GM23338 (cell line): ENCODE measurements around the gene ZNF664. TPM values are rescaled to one million over a fixed set of nuclear protein-coding genes. Genes with fewer than 3 reads are reported as not detected.

Source experiments
- ATAC-seq: fragments of 200-7000 bp; cut with Tn5 transposase; 3 replicates; pipeline ENCODE4 v1.9.1; 2020
- DNase-seq: peaks from one replicate; pipeline ENCODE4 v3.0.0-alpha.2; 2015; ENCODE audit warnings: low spot score
- H2AFZ ChIP-seq: fragments of 200-600 bp; sonication (generic); 2 replicates; pipeline ENCODE4 v1.8.0; 2016; ENCODE audit warnings: antibody characterized with exemption, mild to moderate bottlenecking, moderate library complexity
- H3F3A ChIP-seq: fragments of 200-600 bp; sonication (generic); replicated peaks from 2 replicates; pipeline ENCODE4 v1.8.0; 2017; ENCODE audit warnings: antibody characterized with exemption, mixed run types, low read depth
- H3K27ac ChIP-seq: fragments of 200-600 bp; sonication (generic); 2 replicates; pipeline ENCODE4 v1.6.1; 2016; ENCODE audit warnings: low read depth
- H3K27me3 ChIP-seq: fragments of 200-600 bp; sonication (generic); 2 replicates; pipeline ENCODE4 v1.8.0; 2016; ENCODE audit warnings: mild to moderate bottlenecking, mixed run types, moderate library complexity; ENCODE audit not compliant: insufficient read depth
- H3K36me3 ChIP-seq: fragments of 200-600 bp; sonication (generic); 2 replicates; pipeline ENCODE4 v1.8.0; 2016; ENCODE audit warnings: mild to moderate bottlenecking; ENCODE audit not compliant: insufficient read depth
- H3K4me1 ChIP-seq: fragments of 200-600 bp; sonication (generic); 2 replicates; pipeline ENCODE4 v1.8.0; 2016; ENCODE audit warnings: mild to moderate bottlenecking, moderate library complexity; ENCODE audit not compliant: insufficient read depth
- H3K4me2 ChIP-seq: fragments of 200-600 bp; sonication (generic); 2 replicates; pipeline ENCODE4 v1.7.1; 2017; ENCODE audit warnings: mixed run types
- H3K4me3 ChIP-seq: fragments of 200-600 bp; sonication (generic); 2 replicates; pipeline ENCODE4 v1.6.1; 2016; ENCODE audit warnings: mixed run types
- H3K79me2 ChIP-seq: fragments of 200-600 bp; sonication (generic); replicated peaks from 2 replicates; pipeline ENCODE4 v1.8.0; 2017; ENCODE audit warnings: mild to moderate bottlenecking; ENCODE audit not compliant: insufficient read depth
- H3K9me2 ChIP-seq: fragments of 200-600 bp; sonication (generic); 2 replicates; pipeline ENCODE4 v1.8.0; 2017; ENCODE audit not compliant: insufficient read depth
- H4K20me1 ChIP-seq: fragments of 200-600 bp; sonication (generic); replicated peaks from 2 replicates; pipeline ENCODE4 v1.8.0; 2017; ENCODE audit warnings: mild to moderate bottlenecking; ENCODE audit not compliant: insufficient read depth
- H3K27ac Mint-ChIP-seq: 2 replicates; pipeline ENCODE4 v1.8.0; 2020; ENCODE audit warnings: inconsistent platforms, mild to moderate bottlenecking, moderate library complexity, mixed read lengths
- H3K27me3 Mint-ChIP-seq: 3 replicates; pipeline ENCODE4 v1.8.0; 2022; ENCODE audit warnings: low read depth, mild to moderate bottlenecking, moderate library complexity, mixed read lengths, inconsistent platforms; ENCODE audit not compliant: insufficient read depth, poor library complexity
- H3K36me3 Mint-ChIP-seq: 3 replicates; pipeline ENCODE4 v1.8.0; 2021; ENCODE audit warnings: low read depth, mild to moderate bottlenecking, inconsistent platforms, moderate library complexity, mixed read lengths
- H3K4me1 Mint-ChIP-seq: 3 replicates; pipeline ENCODE4 v1.8.0; 2020; ENCODE audit warnings: mild to moderate bottlenecking, inconsistent platforms, mixed read lengths
- H3K4me3 Mint-ChIP-seq: 3 replicates; pipeline ENCODE4 v1.8.0; 2021; ENCODE audit warnings: moderate library complexity, mild to moderate bottlenecking, inconsistent platforms, mixed read lengths
- H3K9me3 Mint-ChIP-seq: 3 replicates; pipeline ENCODE4 v1.8.0; 2020; ENCODE audit warnings: moderate library complexity, mild to moderate bottlenecking, inconsistent platforms, mixed read lengths
- CREB1 ChIP-seq: fragments of 250-450 bp; sonication (Bioruptor Pico); IDR thresholded peaks from 2 replicates; pipeline ENCODE4 v1.5.0; 2020; ENCODE audit warnings: low read depth, mild to moderate bottlenecking, moderate library complexity
- ETS1 ChIP-seq: IDR thresholded peaks from 2 replicates; pipeline ENCODE4 v1.6.1; 2016; ENCODE audit warnings: antibody characterized with exemption
- JUNB ChIP-seq: IDR thresholded peaks from one replicate; pipeline ENCODE4 v1.6.1; 2016; ENCODE audit warnings: antibody characterized with exemption; ENCODE audit not compliant: unreplicated experiment
- NANOG ChIP-seq: IDR thresholded peaks from 2 replicates; pipeline ENCODE4 v1.6.1; 2016; ENCODE audit warnings: antibody characterized with exemption, borderline replicate concordance
- REST ChIP-seq: IDR thresholded peaks from one replicate; pipeline ENCODE4 v1.6.1; 2018; ENCODE audit warnings: antibody characterized with exemption; ENCODE audit not compliant: unreplicated experiment
- ZNF114 ChIP-seq: fragments of 250-450 bp; sonication (Bioruptor Pico); IDR thresholded peaks from 2 replicates; pipeline ENCODE4 v1.5.0; 2020; ENCODE audit warnings: mild to moderate bottlenecking, moderate library complexity
- ZNF331 ChIP-seq: fragments of 250-450 bp; sonication (Bioruptor Pico); IDR thresholded peaks from 2 replicates; pipeline ENCODE4 v1.5.0; 2020; ENCODE audit warnings: low read depth, mild to moderate bottlenecking, moderate library complexity
- ZNF462 ChIP-seq: fragments of 250-450 bp; sonication (Bioruptor Pico); IDR thresholded peaks from 2 replicates; pipeline ENCODE4 v1.5.0; 2020; ENCODE audit warnings: mild to moderate bottlenecking, moderate library complexity
- polyA plus RNA-seq: library from polyadenylated mRNA; unstranded; fragments of >200 nt; fragmentation: Nextera tagmentation; extraction: Ambion mirVana; gene quantifications from 2 replicates; pipeline ENCODE4 v1.2.1, GENCODE V29; 2016
- total RNA-seq: library from RNA; depleted of rRNA; stranded (reverse); fragments of >200 nt; shearing (Covaris generic); gene quantifications from 2 replicates; pipeline ENCODE4 v1.2.3, GENCODE V29; 2014

Gene ZNF664
- total and polyA plus RNA-seq, 2 experiments from 2014 or later, result 8.1 to 35.2 TPM

DNA sequence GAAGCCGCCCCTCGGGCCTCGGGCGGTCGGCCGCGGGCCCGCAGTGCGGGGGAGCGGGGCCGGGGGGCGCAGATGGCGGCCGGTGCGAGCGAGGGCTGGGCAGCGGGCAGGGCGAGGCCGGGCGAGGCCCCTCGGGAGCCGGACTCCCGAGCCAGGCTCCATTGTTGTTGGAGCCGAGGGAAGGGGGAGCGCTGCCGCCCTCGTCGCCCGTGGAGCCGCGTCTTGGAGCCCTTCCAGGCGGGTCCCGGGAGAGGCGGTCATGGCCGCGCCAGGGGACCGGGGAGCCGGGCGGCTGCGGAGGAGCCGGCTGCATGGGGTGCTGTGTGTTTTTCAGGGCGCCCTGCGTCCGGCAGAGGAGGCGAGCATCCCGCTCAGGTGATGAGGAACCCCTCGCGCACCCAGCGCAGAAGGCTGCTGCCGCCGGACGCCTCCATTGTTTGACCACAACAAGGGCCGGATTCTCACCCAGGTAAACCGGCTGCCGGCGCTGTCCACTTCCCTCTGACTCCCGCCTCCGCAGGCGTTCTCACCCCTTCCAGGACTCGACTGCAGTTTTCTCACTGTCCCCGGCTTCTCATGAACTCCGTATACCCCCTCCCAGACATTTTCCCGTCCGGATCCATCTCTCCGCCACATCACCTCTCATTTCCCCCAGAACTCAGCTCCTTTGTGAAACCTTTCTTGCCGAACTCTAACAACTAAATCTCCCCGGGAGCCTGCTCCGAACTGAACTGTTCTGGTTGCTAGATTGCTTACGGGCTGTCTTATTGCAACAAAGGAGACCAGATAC is 732 bp downstream of the ZNF664 start (continued):
- peak; percentile 44 for TF ChIP-seq REST

DNA sequence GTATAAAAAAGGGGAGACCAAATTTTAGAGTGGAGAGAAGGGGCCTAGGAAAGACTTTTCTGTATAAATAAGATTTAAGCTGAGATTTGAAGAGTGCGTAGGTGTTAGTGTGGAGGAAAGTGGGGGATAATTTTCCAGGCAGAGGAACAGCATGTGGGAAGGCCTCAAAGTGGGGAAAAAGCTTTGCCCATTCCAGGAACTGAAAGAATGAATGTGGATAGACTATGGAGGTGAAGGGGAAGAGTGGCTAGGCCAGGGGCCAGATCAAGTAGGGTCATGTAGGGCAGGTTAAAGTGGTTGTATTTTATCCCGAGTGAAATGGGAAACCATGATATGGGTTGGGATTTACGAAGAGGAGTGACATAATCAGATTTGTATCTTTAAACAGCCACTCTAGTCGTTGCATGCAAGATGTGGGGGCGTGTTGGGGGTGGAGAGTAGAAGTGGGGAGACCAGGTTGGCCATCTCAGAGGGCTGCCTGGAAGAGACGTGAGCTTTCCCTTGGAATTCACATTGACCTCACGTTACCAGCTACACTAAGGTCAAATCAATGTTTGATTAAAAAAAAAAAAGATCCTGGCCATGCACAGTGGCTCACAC is 3.3 kb downstream of the ZNF664 start:
- H3K4me1 Mint-ChIP-seq, result peaks cover 14% of the 10 kb centered on the region
- H3K4me3 Mint-ChIP-seq, result no peak overlapping the region
- Histone ChIP-seq H3K4me1 (peaks cover 12% of the 10 kb centered on the region), H3K9me2 (no peaks in the 10 kb centered on the region), H3K36me3 (no peaks in the 10 kb centered on the region), H3F3A (peaks cover 9% of the 10 kb centered on the region), H2AFZ (no peak overlapping the region), H3K79me2 (no peaks in the 10 kb centered on the region), H4K20me1 (peaks cover 38% of the 10 kb centered on the region), H3K27me3 (peaks cover 41% of the 10 kb centered on the region), H3K4me3 (no peak overlapping the region), H3K4me2 (no peak overlapping the region), H3K27ac (no peak overlapping the region)
- DNase-seq (no peak), ATAC-seq (no peak)
- H3K36me3 Mint-ChIP-seq, result peaks cover 30% of the 10 kb centered on the region
- no peaks in the 10 kb centered on the region for H3K9me3 Mint-ChIP-seq
- H3K27me3 Mint-ChIP-seq, result peaks cover 21% of the 10 kb centered on the region
- H3K27ac Mint-ChIP-seq, result no peak overlapping the region
- TF ChIP-seq NANOG, result no peak
- no peak for TF ChIP-seq ZNF114 (CRISPR knock-in tag)
- TF ChIP-seq ETS1, result no peak
- TF ChIP-seq JUNB, result no peak
- no peak for TF ChIP-seq CREB1 (CRISPR knock-in tag)
- TF ChIP-seq REST, result no peak
- TF ChIP-seq ZNF462, result no peak
- TF ChIP-seq ZNF331, result no peak
